ENCODE results near the gene RDH13. TPM values are rescaled to one million over a fixed set of nuclear protein-coding genes. Genes with fewer than 3 reads are reported as not detected.
A peak's percentile ranks its signal among the peaks of the same experiment; 100 is the strongest.

The RDH13 gene
- polyA plus RNA-seq, 2 of the 4 experiments (the other 2 are of a cell fraction), result 10.6 to 12.8 TPM

DNA sequence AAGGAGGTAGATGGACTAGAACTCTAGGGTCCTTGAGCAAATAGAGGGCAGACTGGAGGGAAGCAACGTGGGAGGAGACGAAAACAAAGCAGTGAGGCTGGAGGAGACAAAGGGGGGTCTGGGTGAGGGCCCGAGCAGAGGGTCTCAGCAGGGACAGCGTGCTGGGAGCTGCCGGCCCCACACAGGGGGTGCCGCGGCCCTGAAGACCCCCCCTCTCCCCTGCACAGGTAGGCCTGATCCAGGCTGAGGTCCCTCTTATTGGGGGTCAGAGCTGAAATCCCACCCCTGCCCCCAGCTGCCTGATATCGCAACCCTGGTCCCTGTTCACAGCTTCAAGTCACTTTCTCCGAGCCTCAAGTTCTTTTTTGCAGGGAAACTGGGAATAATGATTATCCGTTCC, 21.5 kb upstream of the RDH13 start (continued):
- TF ChIP-seq RNF2 (IDR thresholded peaks at IDR 0.05; ENCODE audit: borderline replicate concordance, low read depth) (no peak), RFX5 (IDR thresholded peaks at IDR 0.05) (no peak), ZFP36 (IDR thresholded peaks at IDR 0.05; ENCODE audit: borderline replicate concordance, partially characterized antibody) (no peak), HOXB13 (CRISPR knock-in tag; IDR thresholded peaks at IDR 0.05; ENCODE audit: low read depth) (no peak), CBX8 (IDR thresholded peaks at IDR 0.05) (no peak), HOXA7 (CRISPR knock-in tag; IDR thresholded peaks at IDR 0.05) (no peak)

DNA sequence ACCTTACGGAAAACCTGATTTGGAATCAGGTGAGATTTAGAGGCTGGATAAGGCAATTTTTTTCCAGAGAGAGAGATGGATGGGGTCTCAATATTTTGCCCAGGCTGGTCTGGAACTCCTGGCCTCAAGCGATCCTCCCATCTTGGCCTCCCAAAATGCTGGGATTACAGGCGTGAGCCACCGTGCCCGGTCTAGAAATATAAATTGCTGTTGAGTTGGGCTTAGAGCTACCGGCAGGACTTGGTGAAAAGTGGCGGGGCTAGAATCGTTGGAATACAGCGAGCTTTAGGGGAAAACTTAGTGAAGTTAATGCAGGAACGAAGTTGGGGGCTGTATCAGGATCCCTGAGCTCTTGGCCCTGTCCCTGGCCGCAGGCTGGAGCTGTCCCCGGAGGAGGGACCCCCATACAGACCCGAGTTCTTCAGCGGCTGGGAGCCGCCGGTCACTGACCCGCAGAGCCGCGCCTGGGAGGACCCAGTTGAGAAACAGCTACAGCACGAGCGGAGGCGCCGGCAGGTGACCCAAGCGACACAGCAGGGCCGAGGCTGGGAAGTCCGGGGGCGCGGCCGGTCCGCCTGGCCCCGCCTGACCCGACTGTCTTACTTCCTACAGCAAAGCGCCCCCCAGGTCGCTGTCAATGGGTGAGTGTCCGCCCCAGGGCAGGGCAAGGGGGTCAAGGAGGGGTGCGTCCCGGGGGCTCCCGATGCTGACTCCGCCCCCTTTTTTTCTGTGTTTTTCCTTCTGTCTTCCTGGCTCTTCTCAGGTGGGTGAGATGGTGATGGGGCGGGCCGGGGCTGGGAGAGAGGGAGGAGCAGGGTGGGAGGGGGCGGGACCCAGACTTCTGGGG, 20.3 kb upstream of the RDH13 start:
- TF ChIP-seq, protein P1, sequence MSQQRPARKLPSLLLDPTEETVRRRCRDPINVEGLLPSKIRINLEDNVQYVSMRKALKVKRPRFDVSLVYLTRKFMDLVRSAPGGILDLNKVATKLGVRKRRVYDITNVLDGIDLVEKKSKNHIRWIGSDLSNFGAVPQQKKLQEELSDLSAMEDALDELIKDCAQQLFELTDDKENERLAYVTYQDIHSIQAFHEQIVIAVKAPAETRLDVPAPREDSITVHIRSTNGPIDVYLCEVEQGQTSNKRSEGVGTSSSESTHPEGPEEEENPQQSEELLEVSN (IDR thresholded peaks at IDR 0.05; ENCODE audit: borderline replicate concordance, low read depth), result no peak
- TF ChIP-seq ZC3H11A (IDR thresholded peaks at IDR 0.05) (no peak), JUN (IDR thresholded peaks at IDR 0.05) (no peak), HDAC2 (IDR thresholded peaks at IDR 0.05) (no peak), CEBPB (IDR thresholded peaks at IDR 0.05) (no peak), NFE2L2 (conservative IDR thresholded peaks at IDR 0.05; ENCODE audit: low read length) (no peak)
- no peak for FAIRE-seq
- Histone ChIP-seq H3K4me2 (no peak overlapping the region), H3K4me3 (no peak overlapping the region), H3K4me1 (no peaks in the 10 kb centered on the region), H3K9me3 (no peaks in the 10 kb centered on the region), H3K27ac (no peak overlapping the region)
- ATAC-seq, result no peak
- ChIA-PET POLR2A (no interaction called here), CTCF (interaction anchor here (0.5 to 6.3 kb wide), 4 partner anchors 9 to 336 kb away, joined by 4 to 44 read pairs (median 4); no protein-coding TSS in a partner anchor)
- WGBS (ENCODE audit: missing lambda C conversion rate), result 80% methylated on average over 42 of the region's 42 CpGs
- no peak for DNase-seq (ENCODE audit: low read depth in 1 of 2, low spot score in 1 of 2)

DNA sequence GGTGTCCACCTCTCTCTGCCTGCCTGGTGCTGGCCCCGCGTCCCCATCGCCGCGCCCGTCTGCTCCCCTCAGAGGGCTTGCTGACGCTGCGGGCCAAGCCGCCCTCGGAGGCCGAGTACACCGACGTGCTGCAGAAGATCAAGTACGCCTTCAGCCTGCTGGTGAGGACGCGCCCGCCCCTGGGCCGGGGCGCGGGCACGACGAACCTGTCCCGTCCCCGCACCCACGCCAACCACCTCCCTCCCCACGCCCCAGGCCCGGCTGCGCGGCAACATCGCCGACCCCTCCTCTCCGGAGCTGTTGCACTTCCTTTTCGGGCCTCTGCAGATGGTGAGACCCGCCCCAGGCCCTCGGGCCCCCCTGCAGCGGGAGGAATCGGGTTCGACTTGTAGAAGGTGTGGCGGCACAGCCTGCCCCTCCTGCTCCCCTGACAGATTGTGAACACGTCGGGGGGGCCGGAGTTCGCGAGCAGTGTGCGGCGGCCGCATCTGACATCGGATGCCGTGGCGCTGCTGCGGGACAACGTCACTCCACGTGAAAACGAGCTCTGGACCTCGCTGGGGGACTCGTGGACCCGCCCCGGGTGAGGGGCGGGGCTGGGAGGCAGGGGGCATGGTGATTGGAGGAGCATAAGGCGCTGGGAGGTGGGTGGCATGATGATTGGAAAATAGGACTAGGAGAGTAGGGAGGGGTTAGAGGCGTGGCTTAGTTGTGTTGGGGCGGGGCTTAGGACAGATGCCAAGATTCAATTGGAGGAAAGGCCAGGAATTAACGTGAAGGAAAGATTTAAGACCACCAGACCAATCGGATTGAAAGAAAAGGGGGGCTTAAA, 19.3 kb upstream of the RDH13 start:
- H3K9me3 ChIP-seq, result no peaks in the 10 kb centered on the region
- no peak for ATAC-seq
- CTCF ChIA-PET, result interaction anchor here (0.5 to 1.1 kb wide), 3 partner anchors 10 to 337 kb away, joined by 3 to 4 read pairs (median 4); no protein-coding TSS in a partner anchor
- no peak overlapping the region for H3K4me2 ChIP-seq
- DNase-seq (ENCODE audit: low read depth in 1 of 2, low spot score in 1 of 2), result peak; percentile 58 to 62
- FAIRE-seq, result no peak
- no peak overlapping the region for H3K27ac ChIP-seq
- no peak overlapping the region for H3K4me3 ChIP-seq
- 87% methylated on average over 60 of the region's 64 CpGs for WGBS (ENCODE audit: missing lambda C conversion rate)
- TF ChIP-seq HOXB13 (CRISPR knock-in tag; IDR thresholded peaks at IDR 0.05; ENCODE audit: low read depth) (no peak), RNF2 (IDR thresholded peaks at IDR 0.05; ENCODE audit: borderline replicate concordance, low read depth) (no peak), HOXB5 (CRISPR knock-in tag; IDR thresholded peaks at IDR 0.05) (no peak), KDM1A (IDR thresholded peaks at IDR 0.05; ENCODE audit: low read depth) (no peak)
- TF ChIP-seq, protein P1 (IDR thresholded peaks at IDR 0.05; ENCODE audit: borderline replicate concordance, low read depth), result no peak
- POLR2A ChIA-PET, result no interaction called here
- H3K4me1 ChIP-seq, result no peaks in the 10 kb centered on the region

DNA sequence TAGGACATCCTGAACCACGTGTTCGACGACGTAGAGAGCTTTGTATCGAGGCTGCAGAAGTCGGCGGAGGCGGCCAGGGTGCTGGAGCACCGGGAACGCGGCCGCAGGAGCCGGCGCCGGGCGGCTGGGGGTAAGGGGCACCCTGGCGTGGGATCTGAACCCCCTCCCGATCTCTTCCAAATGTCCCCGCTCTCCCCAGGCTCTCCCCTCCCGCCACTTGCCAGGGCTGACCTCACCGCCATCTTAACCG, 18.7 kb upstream of the RDH13 start:
- H3K27ac ChIP-seq, result no peak overlapping the region
- ATAC-seq (no peak), FAIRE-seq (no peak), DNase-seq (ENCODE audit: low read depth in 1 of 2, low spot score in 1 of 2) (no peak)
- TF ChIP-seq RNF2 (IDR thresholded peaks at IDR 0.05; ENCODE audit: borderline replicate concordance, low read depth), result no peak
- TF ChIP-seq, protein P2, sequence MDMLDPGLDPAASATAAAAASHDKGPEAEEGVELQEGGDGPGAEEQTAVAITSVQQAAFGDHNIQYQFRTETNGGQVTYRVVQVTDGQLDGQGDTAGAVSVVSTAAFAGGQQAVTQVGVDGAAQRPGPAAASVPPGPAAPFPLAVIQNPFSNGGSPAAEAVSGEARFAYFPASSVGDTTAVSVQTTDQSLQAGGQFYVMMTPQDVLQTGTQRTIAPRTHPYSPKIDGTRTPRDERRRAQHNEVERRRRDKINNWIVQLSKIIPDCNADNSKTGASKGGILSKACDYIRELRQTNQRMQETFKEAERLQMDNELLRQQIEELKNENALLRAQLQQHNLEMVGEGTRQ (IDR thresholded peaks at IDR 0.05), result no peak
- H3K9me3 ChIP-seq, result no peaks in the 10 kb centered on the region
- POLR2A ChIA-PET, result no interaction called here
- WGBS (ENCODE audit: missing lambda C conversion rate), result 94% methylated on average over 22 of the region's 22 CpGs
- peak overlapping the region; percentile 87; the same call in 2 of the 3 replicates for H3K4me2 ChIP-seq
- no peaks in the 10 kb centered on the region for H3K4me1 ChIP-seq
- CTCF ChIA-PET, result interaction anchor here (0.6 kb wide), 1 partner anchor 25 kb away, joined by 3 read pairs; no protein-coding TSS in a partner anchor
- H3K4me3 ChIP-seq, result peak overlapping the region; percentile 43; the same call in 1 of the 3 replicates
